SIG-M5 treated with dmso at 0.1 percent for 504 hours (cell line): ENCODE measurements around the gene GTSE1.

Experiments used
- DNase-seq: peaks from one replicate; lab custom pipeline; 2025; ENCODE audit not compliant: unreplicated experiment; lab: John Stamatoyannopoulos, UW

Gene GTSE1

GRCh38 chr22:46274381-46274780, 22.3 kb upstream of the GTSE1 start:
- no peak for DNase-seq

DNA sequence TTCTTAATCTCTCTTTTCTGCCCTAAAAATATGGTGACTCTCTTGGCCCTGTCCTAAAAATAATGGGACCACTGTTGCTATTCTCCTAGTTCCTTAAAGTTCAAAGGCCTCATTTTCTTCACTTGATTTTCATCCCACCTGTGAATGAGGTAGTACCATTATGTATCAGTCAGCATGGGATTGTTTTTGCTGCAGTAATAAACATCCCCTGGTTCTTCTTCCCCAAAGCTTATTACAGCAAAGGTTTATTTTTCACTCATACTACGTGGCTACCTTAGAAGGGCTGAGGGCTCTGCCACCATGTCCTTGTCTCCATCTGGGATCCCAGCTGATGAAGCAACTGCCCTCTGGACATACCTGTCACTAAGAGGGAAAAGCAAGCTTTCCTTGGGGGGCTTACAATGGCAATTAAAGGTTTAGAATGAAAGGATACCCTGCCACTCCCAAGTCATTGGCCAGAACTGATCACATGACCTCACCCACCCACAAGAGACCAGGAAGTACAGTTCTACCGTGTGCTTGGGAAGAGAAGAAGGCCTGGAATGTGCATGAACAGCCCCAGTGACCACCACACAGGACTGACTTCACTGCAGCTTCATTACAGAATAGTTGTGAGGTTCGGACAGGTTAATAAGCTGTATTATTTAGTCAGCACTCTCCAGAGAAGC, 21.1 kb upstream of the GTSE1 start:
- DNase-seq, result no peak

DNA sequence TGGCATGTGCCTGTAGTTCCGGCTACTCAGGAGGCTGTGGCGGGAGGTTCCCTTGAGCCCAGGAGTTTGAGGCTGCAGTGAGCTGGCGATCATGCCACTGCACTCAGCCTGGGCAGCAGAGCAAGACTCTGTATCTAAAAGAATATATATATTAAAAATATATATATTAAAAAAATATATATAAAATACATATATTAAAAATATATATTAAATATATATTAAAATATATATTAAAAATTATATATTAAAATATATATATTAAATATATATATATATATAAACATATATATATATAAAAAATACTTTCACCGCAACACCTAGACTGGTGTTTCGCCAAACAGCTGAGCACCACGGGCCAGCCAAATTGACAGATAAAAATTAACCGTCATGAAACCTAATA, 20.1 kb upstream of the GTSE1 start:
- DNase-seq, result no peak

DNA sequence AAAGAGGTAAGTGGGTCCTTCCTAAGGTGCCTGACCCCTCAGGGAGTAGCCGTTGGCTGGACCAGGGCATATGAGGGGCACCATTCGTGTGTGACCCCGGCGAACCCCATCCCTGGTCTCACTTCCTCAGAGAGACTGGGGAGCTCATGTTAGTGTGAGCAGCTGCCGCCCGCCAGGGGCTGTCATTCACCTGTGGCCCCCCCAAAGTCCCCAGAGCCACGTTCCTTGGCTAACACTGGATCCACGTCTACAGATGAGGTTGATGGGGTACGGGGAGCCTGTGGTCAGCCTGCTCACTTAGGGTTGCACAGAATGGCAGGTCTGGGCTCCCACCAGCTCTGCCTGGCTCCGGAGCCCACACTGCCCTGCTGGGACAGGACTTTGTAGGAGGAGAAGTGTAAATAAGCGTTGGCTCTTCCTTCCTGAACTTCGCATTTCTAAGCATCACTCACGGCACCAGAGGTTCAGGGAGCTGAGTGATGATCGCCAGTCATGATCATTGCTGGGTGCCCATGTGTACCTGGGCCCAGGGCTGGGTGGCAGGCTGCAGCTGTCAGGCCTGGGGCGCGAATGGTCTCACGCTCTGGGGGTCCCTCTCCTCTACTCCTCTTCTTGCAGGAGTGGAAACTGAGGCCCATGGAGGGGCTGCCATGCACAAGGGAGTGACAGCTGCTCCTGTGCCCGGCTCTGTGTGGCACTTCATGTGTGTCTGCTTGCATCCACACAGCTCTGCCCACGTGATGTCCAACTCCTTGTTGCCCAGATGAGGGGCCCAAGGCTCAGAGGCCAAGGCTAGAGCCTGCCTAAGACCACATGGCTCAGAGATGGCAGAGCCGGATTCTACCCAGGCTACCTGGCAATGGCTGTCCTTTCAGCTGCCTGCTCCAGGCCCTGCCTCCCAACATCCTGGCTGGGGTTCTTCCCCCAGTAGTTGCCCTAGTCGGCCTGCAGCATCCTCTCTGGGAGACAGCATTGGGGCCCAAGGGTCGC, 17.7 kb upstream of the GTSE1 start:
- DNase-seq, result no peak

- no peak for DNase-seq
Measured at GRCh38 chr22:46280063-46280817, 16.4 kb upstream of the GTSE1 start.

GRCh38 chr22:46280999-46281623, 15.6 kb upstream of the GTSE1 start:
- DNase-seq, result no peak

DNA sequence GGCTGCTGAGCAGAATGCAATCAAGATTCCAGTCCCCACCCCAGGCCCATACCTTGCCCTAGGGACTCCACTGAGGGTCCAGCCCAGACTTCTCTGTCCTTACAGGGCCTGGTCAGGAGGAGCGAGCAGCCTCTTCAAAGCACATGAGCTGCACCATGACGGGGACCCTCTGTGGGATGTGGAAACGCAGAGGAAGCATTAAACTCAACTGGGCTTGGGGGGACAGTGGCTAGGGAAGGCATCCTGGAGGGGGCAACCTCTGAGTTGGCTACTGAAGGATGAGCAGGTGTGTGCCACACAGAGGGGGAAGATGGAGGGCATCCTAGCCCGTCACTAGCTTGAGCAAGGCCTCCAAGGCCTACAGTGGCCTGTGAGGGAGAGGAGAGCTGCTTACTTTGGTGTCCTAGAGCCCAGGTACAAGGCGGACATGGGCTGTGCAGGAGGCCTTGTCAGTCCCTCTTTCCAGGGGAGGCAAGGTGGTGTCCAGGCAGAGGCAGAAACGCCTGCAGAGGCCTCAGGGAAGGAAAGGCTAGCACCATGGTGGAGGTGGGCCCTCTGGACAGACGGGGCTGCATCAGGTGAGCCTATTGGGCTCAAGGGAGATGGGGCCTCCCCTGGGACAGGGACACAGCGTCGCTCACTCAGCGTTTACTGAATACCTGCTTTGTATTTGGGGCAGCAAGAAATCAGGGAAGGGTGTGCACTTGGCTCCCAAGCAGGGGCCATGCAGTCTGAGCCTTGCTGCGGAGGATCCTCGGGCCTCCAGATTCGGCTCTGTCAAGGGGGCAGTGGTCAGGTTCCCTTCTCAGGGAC, 14.6 kb upstream of the GTSE1 start:
- DNase-seq, result no peak

DNA sequence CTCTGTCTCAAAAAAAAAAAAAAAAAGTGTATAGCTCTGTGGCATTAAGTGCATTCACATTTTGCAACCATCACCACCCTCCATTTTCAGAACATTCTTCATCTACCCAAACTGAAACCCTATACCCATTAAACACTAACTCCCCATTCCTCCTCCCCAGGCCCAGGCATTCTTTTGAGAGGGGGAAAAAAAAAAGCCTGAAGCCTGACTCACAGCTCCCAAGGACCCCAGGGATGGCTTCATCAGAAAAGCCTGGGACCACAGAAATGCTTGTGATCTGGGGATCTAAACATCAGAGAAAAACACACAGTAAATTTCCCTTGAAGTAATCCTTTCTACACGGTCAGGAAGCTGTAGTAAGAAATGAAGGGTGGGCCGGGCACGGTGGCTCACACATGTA, 10.7 kb upstream of the GTSE1 start:
- no peak for DNase-seq

DNA sequence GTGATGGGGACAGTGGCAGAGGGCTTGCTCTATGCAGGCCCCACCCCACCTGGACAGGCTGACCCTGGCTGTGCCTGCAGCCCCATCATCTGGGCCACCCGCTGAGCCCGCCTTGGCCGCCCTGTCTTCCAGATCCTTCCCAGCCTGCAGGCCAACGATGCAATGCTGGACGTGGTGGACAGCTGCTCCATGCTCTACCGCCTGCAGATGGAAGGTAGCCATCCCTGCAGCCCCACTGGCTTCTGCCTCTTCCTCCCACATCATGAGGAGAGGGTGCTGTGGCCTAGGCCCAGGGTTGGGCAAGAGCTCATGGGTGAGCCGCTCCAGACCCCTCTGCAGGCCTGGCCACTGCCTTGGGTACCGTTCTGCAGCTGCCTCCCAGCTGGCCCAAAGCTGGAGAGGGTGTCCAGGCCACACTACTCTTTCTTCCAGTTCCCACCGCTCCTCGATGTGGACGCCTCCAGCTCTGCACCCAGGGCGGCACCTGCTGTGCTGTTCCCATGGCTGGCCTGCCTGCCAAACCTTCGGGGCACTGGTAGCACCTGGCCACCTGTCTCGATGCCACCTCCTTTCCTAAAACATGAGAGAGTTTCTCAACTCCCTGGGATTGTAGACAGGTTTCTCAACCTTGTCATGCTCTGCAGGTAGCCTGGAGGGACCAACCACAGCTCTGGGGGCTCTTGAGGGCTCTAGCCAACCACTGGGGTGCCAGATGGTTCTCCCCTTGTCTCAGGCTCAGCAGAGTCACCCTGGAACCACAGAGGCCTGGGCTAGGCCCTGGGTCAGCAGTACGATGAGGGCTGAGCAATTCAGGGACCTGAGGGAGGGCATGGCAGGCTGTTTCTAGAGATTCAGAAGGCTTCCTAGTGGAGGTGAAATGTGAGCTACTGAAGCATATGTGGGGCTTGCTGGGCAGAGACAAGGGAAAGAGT, 9.5 kb upstream of the GTSE1 start:
- no peak for DNase-seq

GRCh38 chr22:46287873-46288751, 8.6 kb upstream of the GTSE1 start:
- no peak for DNase-seq

- no peak for DNase-seq
Measured at GRCh38 chr22:46288846-46289243, 7.8 kb upstream of the GTSE1 start.

DNA sequence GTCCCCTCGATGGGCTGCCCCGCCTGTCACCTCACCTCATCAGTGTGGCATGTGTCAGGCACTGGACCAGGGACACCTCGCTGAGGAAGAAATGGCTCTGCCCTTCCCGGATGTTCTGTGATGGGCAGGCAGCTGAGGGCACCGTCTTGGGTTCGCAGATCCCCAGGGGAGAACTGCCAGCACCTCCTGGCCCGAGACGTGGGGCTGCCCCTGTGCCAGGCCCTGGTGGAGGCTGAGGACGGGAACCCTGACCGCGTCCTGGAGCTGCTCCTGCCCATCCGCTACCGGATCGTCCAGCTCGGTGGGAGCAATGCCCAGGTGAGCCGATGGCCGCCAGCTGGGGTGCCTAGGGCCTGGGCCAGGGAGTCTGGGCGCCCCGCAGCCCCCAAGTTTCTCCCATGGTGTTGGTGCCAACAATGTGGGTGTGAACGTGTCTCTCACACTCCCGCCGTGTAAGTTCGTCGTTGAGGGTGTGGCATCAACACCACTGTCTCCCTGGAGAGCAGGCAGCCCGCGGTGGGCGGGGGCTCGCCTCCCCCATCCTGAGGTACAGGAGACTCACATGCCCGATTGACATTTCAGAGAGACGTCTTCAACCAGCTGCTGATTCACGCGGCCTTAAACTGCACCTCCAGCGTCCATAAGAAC, 7.3 kb upstream of the GTSE1 start:
- DNase-seq, result no peak

GRCh38 chr22:46290121-46290842, 6.4 kb upstream of the GTSE1 start:
- DNase-seq, result no peak

DNA sequence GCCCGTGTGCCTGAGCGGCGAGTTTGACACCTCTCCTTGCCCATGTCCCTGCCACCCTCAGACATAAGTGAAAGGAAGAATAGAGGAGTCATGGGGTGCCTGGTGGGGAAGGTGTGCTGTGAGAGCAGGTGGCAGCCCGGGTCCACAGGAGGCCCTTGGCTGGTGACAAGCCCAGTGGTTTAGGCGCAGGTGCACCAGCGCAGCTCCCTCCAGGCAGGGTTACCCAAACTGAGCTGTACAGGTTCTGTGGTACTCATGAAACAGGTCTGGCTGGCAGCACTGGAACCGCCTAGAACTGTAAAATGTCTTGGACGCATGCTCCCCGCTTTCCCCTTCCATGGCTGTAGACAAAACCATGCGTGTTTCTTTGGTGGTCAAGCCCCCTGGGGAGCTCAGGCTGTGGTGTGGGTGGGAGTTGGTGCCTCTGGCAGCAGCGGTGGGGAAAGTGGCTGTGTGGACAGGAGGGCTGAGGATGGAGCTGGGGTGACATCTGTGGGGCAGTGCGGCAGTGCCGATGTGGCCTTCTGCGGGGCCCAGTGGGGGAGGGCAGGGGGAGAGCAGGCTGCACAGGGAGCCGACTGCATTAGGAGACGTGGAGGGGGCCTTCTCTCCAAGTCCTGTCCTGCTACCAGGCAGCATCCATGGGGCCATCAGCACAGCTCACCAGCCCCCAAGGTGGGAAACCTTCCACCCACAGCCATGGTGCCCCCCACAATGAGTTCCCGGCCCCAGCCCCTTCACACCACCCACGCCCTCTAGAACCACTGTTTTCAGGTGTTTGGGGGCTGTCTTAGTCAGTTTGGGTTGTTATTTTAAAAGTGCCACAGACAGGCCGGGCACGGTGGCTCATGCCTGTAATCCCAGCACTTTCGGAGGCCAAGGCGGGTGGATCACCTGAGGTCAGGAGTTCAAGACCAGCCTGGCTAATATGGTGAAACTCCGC, 5.6 kb upstream of the GTSE1 start:
- DNase-seq, result no peak

GRCh38 chr22:46292173-46292572, 4.5 kb upstream of the GTSE1 start:
- no peak for DNase-seq

- no peak for DNase-seq
Measured at GRCh38 chr22:46292732-46293131, 3.9 kb upstream of the GTSE1 start.
